Hepatocyte (in vitro differentiated cells): ENCODE results near the gene ZNF385A. TPM values are rescaled to one million over a fixed set of nuclear protein-coding genes. Genes with fewer than 3 reads are reported as not detected.

Source experiments
- DNase-seq: peaks from one replicate; pipeline ENCODE4 v3.0.0-alpha.2; 2016; ENCODE audit warnings: low spot score
- H2AFZ ChIP-seq: fragments of 200-600 bp; sonication (generic); 2 replicates; pipeline ENCODE4 v1.6.0; 2016; ENCODE audit warnings: antibody characterized with exemption, mild to moderate bottlenecking
- H3K27ac ChIP-seq: fragments of 200-600 bp; sonication (generic); 2 replicates; pipeline ENCODE4 v1.5.1; 2016; ENCODE audit warnings: mild to moderate bottlenecking
- H3K27me3 ChIP-seq: fragments of 200-600 bp; sonication (generic); 2 replicates; pipeline ENCODE4 v1.6.1; 2016
- H3K36me3 ChIP-seq: fragments of 200-600 bp; sonication (generic); replicated peaks from 2 replicates; pipeline ENCODE4 v1.5.1; 2016; ENCODE audit warnings: low read depth; ENCODE audit not compliant: insufficient read depth
- H3K4me1 ChIP-seq: fragments of 200-600 bp; sonication (generic); 2 replicates; pipeline ENCODE4 v1.5.1; 2016; ENCODE audit warnings: mild to moderate bottlenecking, moderate library complexity; ENCODE audit not compliant: insufficient read depth
- H3K4me2 ChIP-seq: fragments of 200-600 bp; sonication (generic); 2 replicates; pipeline ENCODE4 v1.6.0; 2016
- H3K4me3 ChIP-seq: fragments of 200-600 bp; sonication (generic); 2 replicates; pipeline ENCODE4 v1.5.1; 2016; ENCODE audit warnings: mild to moderate bottlenecking
- H3K79me2 ChIP-seq: fragments of 200-600 bp; sonication (generic); 2 replicates; pipeline ENCODE4 v1.6.0; 2017; ENCODE audit warnings: mild to moderate bottlenecking
- H3K9me2 ChIP-seq: fragments of 200-600 bp; sonication (generic); replicated peaks from 2 replicates; pipeline ENCODE4 v1.6.0; 2017; ENCODE audit warnings: mild to moderate bottlenecking; ENCODE audit not compliant: insufficient read depth
- H3K9me3 ChIP-seq: fragments of 200-600 bp; sonication (generic); 2 replicates; pipeline ENCODE4 v1.5.1; 2016; ENCODE audit warnings: low read depth, mild to moderate bottlenecking
- H4K20me1 ChIP-seq: fragments of 200-600 bp; sonication (generic); 2 replicates; pipeline ENCODE4 v1.6.0; 2016; ENCODE audit warnings: mild to moderate bottlenecking; ENCODE audit not compliant: insufficient read depth, poor library complexity, severe bottlenecking
- CTCF ChIP-seq: fragments of 200-600 bp; sonication (generic); IDR thresholded peaks from 2 replicates; pipeline ENCODE4 v1.5.1; 2016; ENCODE audit warnings: antibody characterized with exemption, mild to moderate bottlenecking; ENCODE audit not compliant: poor library complexity
- EZH2 ChIP-seq: fragments of 200-600 bp; sonication (generic); IDR thresholded peaks from 2 replicates; pipeline ENCODE4 v1.6.1; 2016; ENCODE audit warnings: antibody characterized with exemption, mild to moderate bottlenecking, borderline replicate concordance
- EZH2phosphoT487 ChIP-seq: fragments of 200-600 bp; sonication (generic); IDR thresholded peaks from one replicate; pipeline ENCODE4 v1.6.1; 2018; ENCODE audit warnings: antibody characterized with exemption, mild to moderate bottlenecking, low read depth, moderate library complexity; ENCODE audit not compliant: unreplicated experiment, severe bottlenecking
- WGBS: methylation state at CpG from one replicate; pipeline ENCODE4 v1.1.6; 2016; ENCODE audit warnings: low lambda C conversion rate; ENCODE audit errors: missing lambda C conversion rate; 5-methylcytosine and 5-hydroxymethylcytosine counted together
- microRNA counts: library from miRNA; unstranded; fragments of <30 nt; microRNA quantifications from one replicate; lab custom pipeline; 2017
- microRNA-seq: library from miRNA; unstranded; fragments of <30 nt; microRNA quantifications from one replicate; pipeline ENCODE4, GENCODE V29; 2017
- polyA plus RNA-seq: library from polyadenylated mRNA; unstranded; fragments of >200 nt; fragmentation: Nextera tagmentation; extraction: Ambion mirVana; gene quantifications from 2 replicates; pipeline ENCODE4 v1.2.1, GENCODE V29; 2016
- small RNA-seq: library from RNA; depleted of rRNA; stranded (forward); fragments of <200 nt; gene quantifications from one replicate; pipeline ENCODE3, GENCODE V24; 2014
- total RNA-seq: library from RNA; depleted of rRNA; stranded (reverse); fragments of >200 nt; gene quantifications from 2 replicates; pipeline ENCODE4 v1.2.3, GENCODE V29; 2014

ZNF385A gene
- total and polyA plus RNA-seq, 2 experiments from 2014 or later, result 4.2 to 5.6 TPM

GRCh38 chr12:54321363-54321762 lies 63.2 kb downstream of the ZNF385A start:
- 91% methylated on average over 5 of the region's 5 CpGs for WGBS
- Histone ChIP-seq H3K27me3 (no peaks in the 10 kb centered on the region), H3K27ac (no peak overlapping the region), H4K20me1 (no peaks in the 10 kb centered on the region), H3K36me3 (no peaks in the 10 kb centered on the region), H3K9me3 (no peaks in the 10 kb centered on the region), H3K4me3 (no peak overlapping the region), H2AFZ (no peak overlapping the region), H3K4me2 (no peak overlapping the region), H3K79me2 (peaks cover 11% of the 10 kb centered on the region), H3K9me2 (no peaks in the 10 kb centered on the region), H3K4me1 (peaks cover 7% of the 10 kb centered on the region)
- TF ChIP-seq EZH2 (no peak), EZH2phosphoT487 (no peak), CTCF (no peak)
- DNase-seq, result no peak

MicroRNA genes within 50 kb of the gene (microRNA counts, 767-probe panel; counts per million panel counts)
- microRNA hsa-miR-148b-3p (lab: Ali Mortazavi, UCI), result 9,250 counts per million, percentile 71 among the panel's probes with 10 or more counts

Small RNA genes within 50 kb of the gene (microRNA-seq; reads per million reads assigned to microRNA genes)
- 503 reads per million, percentile 73 among the genes with 10 or more reads in this experiment for gene MIR148B

Small RNA genes within 50 kb of the gene (small RNA-seq; reads per million reads assigned to genes)
- gene MIR148B (230 reads per million, percentile 98 among the genes with 10 or more reads in this experiment), gene RN7SL744P (not detected)

Other genes starting within 250 kb of the ZNF385A start
- gene SMUG1, start 195.7 kb downstream of the ZNF385A start, total RNA-seq, result 54.3 and 59.1 TPM in 2 replicates
- 70.3 and 77.9 TPM in 2 replicates for gene SMUG1, start 195.7 kb downstream of the ZNF385A start, polyA plus RNA-seq
- gene CBX5, start 104.6 kb downstream of the ZNF385A start, total RNA-seq, result 58.2 and 60.1 TPM in 2 replicates
- 21.9 and 23.3 TPM in 2 replicates for gene CBX5, start 104.6 kb downstream of the ZNF385A start, polyA plus RNA-seq
- gene HNRNPA1, start 104.0 kb downstream of the ZNF385A start, total RNA-seq, result 467 and 721 TPM in 2 replicates
- gene HNRNPA1, start 104.0 kb downstream of the ZNF385A start, polyA plus RNA-seq, result 482 and 531 TPM in 2 replicates
- gene NFE2, start 83.7 kb downstream of the ZNF385A start, total RNA-seq, result 0.44 TPM in 1 of 2 replicates, not detected in the other
- gene NFE2, start 83.7 kb downstream of the ZNF385A start, polyA plus RNA-seq, result 0.83 TPM in 1 of 2 replicates, not detected in the other
- gene COPZ1, start 59.6 kb downstream of the ZNF385A start, total RNA-seq, result 164 and 220 TPM in 2 replicates
- 207 and 224 TPM in 2 replicates for gene COPZ1, start 59.6 kb downstream of the ZNF385A start, polyA plus RNA-seq
- gene GPR84, start 20.2 kb downstream of the ZNF385A start, total RNA-seq, result 0.07 TPM in 1 of 2 replicates, not detected in the other
- not detected in 2 replicates for gene GPR84, start 20.2 kb downstream of the ZNF385A start, polyA plus RNA-seq
- 31.3 and 45.7 TPM in 2 replicates for gene ITGA5, start 34.5 kb upstream of the ZNF385A start, total RNA-seq
- gene ITGA5, start 34.5 kb upstream of the ZNF385A start, polyA plus RNA-seq, result 53.6 and 57.2 TPM in 2 replicates
- not detected in 2 replicates for gene GTSF1, start 88.9 kb upstream of the ZNF385A start, total RNA-seq
- not detected in 2 replicates for gene GTSF1, start 88.9 kb upstream of the ZNF385A start, polyA plus RNA-seq
- 0.60 and 1.6 TPM in 2 replicates for gene NCKAP1L, start 113.0 kb upstream of the ZNF385A start, total RNA-seq
- gene NCKAP1L, start 113.0 kb upstream of the ZNF385A start, polyA plus RNA-seq, result 2.5 TPM in 1 of 2 replicates, not detected in the other
- gene PDE1B, start 164.9 kb upstream of the ZNF385A start, total RNA-seq, result 0.10 and 0.60 TPM in 2 replicates
- gene PDE1B, start 164.9 kb upstream of the ZNF385A start, polyA plus RNA-seq, result 0.58 TPM in 1 of 2 replicates, not detected in the other
- gene PPP1R1A, start 203.9 kb upstream of the ZNF385A start, total RNA-seq, result 14.0 and 19.9 TPM in 2 replicates
- 26.2 and 43.2 TPM in 2 replicates for gene PPP1R1A, start 203.9 kb upstream of the ZNF385A start, polyA plus RNA-seq